HCT116 (cell line): ENCODE results near the gene UBE2L3. TPM values are rescaled to one million over a fixed set of nuclear protein-coding genes. Genes with fewer than 3 reads are reported as not detected.
"Not testable (repeated sequence)": the region's sequence is repeated elsewhere in the genome, so short reads cannot be mapped to it uniquely, and the experiment has no call there.

Experiments
- ATAC-seq: fragments of 200-7000 bp; cut with Tn5 transposase; 2 replicates; pipeline ENCODE4 v1.9.1; 2020; ENCODE audit warnings: mild to moderate bottlenecking, moderate library complexity
- BruUV-seq: library from RNA; stranded (reverse); fragments of 400-500 nt; replicated peaks from 2 replicates; lab custom pipeline; 2021; lab: Mats Ljungman, UMichigan
- CTCF ChIA-PET: fragments of 300-600 bp; sonication (Branson Sonifier 250); formaldehyde crosslinking; loops from one replicate; lab custom pipeline; 2021; ENCODE audit warnings: antibody characterized with exemption; lab: Charles Lee
- POLR2A ChIA-PET: fragments of 300-600, 350-600 bp; sonication (Branson Sonifier 250); formaldehyde crosslinking; loops from one replicate; lab custom pipeline; 2021; ENCODE audit warnings: antibody characterized with exemption; lab: Charles Lee
- RAD21 ChIA-PET, 2 experiments: fragments of 300-600 bp; sonication (Branson Sonifier 250); formaldehyde crosslinking; loops; one replicate each; lab custom pipeline; 2023; ENCODE audit warnings: low total read pairs in 2 of 2; ENCODE audit not compliant: uncharacterized antibody in 2 of 2, unreplicated experiment in 2 of 2, low non-redundant PET in 1 of 2; lab: Charles Lee
- DNase-seq: peaks from one replicate; pipeline ENCODE4 v3.0.0-alpha.2; 2010; ENCODE audit warnings: low read depth, low spot score
- H2AFZ ChIP-seq: fragments of 200-600 bp; shearing (Covaris generic), sonication (generic); 2 replicates; pipeline ENCODE4 v1.6.1; 2017; ENCODE audit warnings: low read depth, mixed run types, mixed read lengths, antibody characterized with exemption, low read length; ENCODE audit not compliant: poor library complexity, severe bottlenecking
- H3K27ac ChIP-seq: 2 replicates; pipeline ENCODE4 v1.5.1; 2012; ENCODE audit warnings: low read depth, low read length
- H3K27me3 ChIP-seq: fragments of 200-600 bp; sonication (generic); 2 replicates; pipeline ENCODE4 v1.6.1; 2016; ENCODE audit warnings: mixed run types, low read length, mixed read lengths; ENCODE audit not compliant: insufficient read depth
- H3K36me3 ChIP-seq, 2 experiments: fragments of 200-500 bp in 1 of 2; fragments of 200-600 bp in 1 of 2; sonication (Bioruptor generic) in 1 of 2; sonication (generic) in 1 of 2; 2 replicates each; pipeline versions ENCODE4 v1.5.1 to v1.6.1; 2014 to 2016; ENCODE audit warnings: low read length in 2 of 2, inconsistent platforms in 1 of 2, mixed read lengths in 1 of 2, mixed run types in 1 of 2; ENCODE audit not compliant: insufficient read depth in 2 of 2, control insufficient read depth in 1 of 2
- H3K4me1 ChIP-seq, 2 experiments: fragments of 200-600 bp in 1 of 2; sonication (generic) in 1 of 2; 2 replicates each; pipeline versions ENCODE4 v1.5.1 to v1.6.1; 2012 to 2017; ENCODE audit warnings: low read length in 2 of 2, inconsistent platforms in 1 of 2, mild to moderate bottlenecking in 1 of 2, mixed read lengths in 1 of 2, mixed run types in 1 of 2, moderate library complexity in 1 of 2; ENCODE audit not compliant: insufficient read depth in 2 of 2, control insufficient read depth in 1 of 2
- H3K4me2 ChIP-seq: fragments of 200-600 bp; sonication (generic); 2 replicates; pipeline ENCODE4 v1.6.1; 2017; ENCODE audit warnings: mixed run types, low read length, mixed read lengths
- H3K4me3 ChIP-seq, 2 experiments: fragments of 200-600 bp in 1 of 2; sonication (generic) in 1 of 2; replicated peaks in 1 of 2; 2 replicates each; pipeline ENCODE4 v1.5.1; 2011 to 2016; ENCODE audit warnings: low read length in 2 of 2, control low read depth in 1 of 2, low read depth in 1 of 2, mild to moderate bottlenecking in 1 of 2, mixed read lengths in 1 of 2, mixed run types in 1 of 2
- H3K79me2 ChIP-seq: fragments of 200-600 bp; sonication (generic); 2 replicates; pipeline ENCODE4 v1.6.1; 2017; ENCODE audit warnings: mild to moderate bottlenecking, mixed run types, low read length, moderate library complexity, mixed read lengths; ENCODE audit not compliant: insufficient read depth
- H3K9ac ChIP-seq: fragments of 200-600 bp; sonication (generic); 2 replicates; pipeline ENCODE4 v1.6.1; 2016; ENCODE audit warnings: low read length, mixed read lengths
- H3K9me2 ChIP-seq: fragments of 200-600 bp; sonication (generic), shearing (Covaris generic); 2 replicates; pipeline ENCODE4 v1.6.1; 2017; ENCODE audit warnings: mixed run types, mild to moderate bottlenecking, moderate library complexity; ENCODE audit not compliant: insufficient read depth
- H3K9me3 ChIP-seq, 2 experiments: fragments of 200-500 bp in 1 of 2; fragments of 200-600 bp in 1 of 2; sonication (Bioruptor generic) in 1 of 2; sonication (generic) in 1 of 2; 2 replicates each; pipeline ENCODE4 v1.6.1; 2014 to 2017; ENCODE audit warnings: low read length in 2 of 2, mixed read lengths in 2 of 2, inconsistent platforms in 1 of 2, low read depth in 1 of 2, mild to moderate bottlenecking in 1 of 2, mixed run types in 1 of 2, moderate library complexity in 1 of 2; ENCODE audit not compliant: control insufficient read depth in 1 of 2, insufficient read depth in 1 of 2
- H4K20me1 ChIP-seq: fragments of 200-600 bp; sonication (generic), shearing (Covaris generic); 2 replicates; pipeline ENCODE4 v1.6.1; 2017; ENCODE audit warnings: mixed run types, mild to moderate bottlenecking, moderate library complexity; ENCODE audit not compliant: insufficient read depth
- intact Hi-C: fragments of 100-400 bp; cut with micrococcal nuclease; formaldehyde crosslinking; loops from 2 replicates; pipeline ENCODE4 v1.10.0; 2022
- total RNA-seq: library from RNA; stranded (reverse); gene quantifications from one replicate; pipeline ENCODE4 v1.2.1, GENCODE V29; 2021; ENCODE audit not compliant: unreplicated experiment

The UBE2L3 gene
- total RNA-seq, 1 experiment from 2014 or later: 55.6 TPM

DNA sequence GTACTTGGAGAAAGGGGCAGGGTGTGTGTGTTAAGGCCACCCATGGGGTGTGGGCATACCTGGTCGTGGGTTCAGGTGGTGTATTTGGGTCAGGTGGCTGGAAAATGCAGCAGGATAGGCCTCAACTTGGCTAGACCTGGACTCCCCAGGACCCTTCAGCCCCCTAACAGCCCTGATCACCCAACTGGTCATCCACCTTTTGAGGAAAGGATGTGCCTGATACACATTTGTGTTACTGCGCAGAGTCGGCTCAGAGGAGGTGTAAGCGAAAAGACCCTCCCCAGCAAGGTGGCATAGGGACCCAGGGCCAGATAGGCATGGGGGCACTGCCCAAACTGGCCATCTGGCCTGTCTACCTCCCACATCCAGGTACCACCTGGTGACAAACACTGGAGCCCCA is 16.2 kb upstream of the UBE2L3 start, which contains the start of gene RIMBP3C:
TSS of gene RIMBP3C (minus strand) at position 101 of the 400 bp plus-strand sequence. CDS start 485 bp downstream, outside the sequence.
- H4K20me1 ChIP-seq, DNase-seq, CTCF ChIA-PET, H3K27ac ChIP-seq, H3K9me2 ChIP-seq, H3K4me2 ChIP-seq, H3K9ac ChIP-seq, H2AFZ ChIP-seq, H3K27me3 ChIP-seq, intact Hi-C loops, RAD21 ChIA-PET, ATAC-seq, POLR2A ChIA-PET, H3K36me3 ChIP-seq, H3K4me3 ChIP-seq, H3K79me2 ChIP-seq, H3K9me3 ChIP-seq, BruUV-seq: not testable (repeated sequence)
- H3K4me1 ChIP-seq: peaks cover 8 to 12% of the 10 kb centered on the region in 2 experiments

DNA sequence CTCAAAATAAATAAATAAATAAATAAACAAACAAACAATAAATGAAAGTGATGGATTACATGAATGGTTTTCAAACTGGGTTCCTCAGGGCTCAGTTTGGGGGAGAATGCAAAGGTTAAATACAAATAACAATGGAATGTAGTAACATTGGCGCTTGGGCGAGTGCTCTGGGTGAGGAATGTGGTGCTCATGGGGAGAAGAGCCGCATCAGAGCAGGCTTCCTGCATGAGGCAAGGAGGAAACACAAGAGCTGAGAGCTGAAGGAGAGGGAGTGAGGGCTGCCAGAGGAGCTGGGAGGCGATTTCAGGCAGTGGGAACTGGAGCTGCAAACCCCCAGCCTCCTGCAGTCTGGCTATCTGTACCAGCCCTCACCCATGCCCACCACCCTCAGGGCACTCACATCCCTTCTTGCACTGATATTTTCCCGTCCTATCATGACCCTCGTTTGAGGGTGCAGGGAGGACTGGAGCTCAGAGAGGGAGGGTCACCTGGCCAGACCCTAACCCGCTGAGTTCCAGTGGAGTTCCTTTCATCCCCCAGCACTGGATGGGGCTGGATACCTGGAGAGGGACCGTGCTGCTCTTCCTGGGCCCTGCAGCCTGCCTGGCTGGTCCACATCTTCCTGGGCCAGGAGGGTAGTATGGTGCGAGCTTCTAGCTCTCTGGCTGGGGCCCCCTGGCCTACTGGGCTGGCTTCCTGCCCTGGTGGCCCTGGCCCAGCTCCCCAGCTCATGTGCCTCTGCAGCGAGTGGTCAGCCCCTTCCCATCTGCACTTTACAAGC is 8.0 kb upstream of the UBE2L3 start:
- H3K9me2 ChIP-seq, H4K20me1 ChIP-seq, H3K27ac ChIP-seq, intact Hi-C loops, ATAC-seq, H3K4me3 ChIP-seq, BruUV-seq, H3K27me3 ChIP-seq, H3K9me3 ChIP-seq, POLR2A ChIA-PET, H3K4me2 ChIP-seq, H3K9ac ChIP-seq, H3K36me3 ChIP-seq, H2AFZ ChIP-seq, H3K79me2 ChIP-seq, DNase-seq, CTCF ChIA-PET, RAD21 ChIA-PET: not testable (repeated sequence)
- H3K4me1 ChIP-seq: peaks cover 13 to 23% of the 10 kb centered on the region in 2 experiments

DNA sequence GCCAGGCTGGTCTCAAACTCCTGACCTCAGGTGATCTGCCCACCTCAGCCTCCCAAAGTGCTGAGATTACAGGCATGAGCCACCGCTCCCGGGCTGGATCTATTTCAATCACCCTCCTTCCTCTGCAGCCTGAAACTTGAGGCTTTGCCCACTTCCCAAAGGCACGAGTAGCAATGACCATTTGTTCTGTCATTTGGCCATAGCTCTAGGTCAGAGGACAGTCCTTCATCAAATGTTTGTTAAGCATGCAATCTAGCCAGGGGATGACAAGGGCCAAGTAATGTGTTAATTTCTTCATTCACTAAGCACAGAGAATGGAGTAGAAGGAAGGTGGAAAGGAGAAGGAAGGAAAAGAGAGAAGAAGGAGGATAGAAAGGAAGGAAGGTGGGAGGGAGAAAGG is 6.9 kb upstream of the UBE2L3 start:
- H2AFZ ChIP-seq, H4K20me1 ChIP-seq, RAD21 ChIA-PET, H3K79me2 ChIP-seq, H3K27me3 ChIP-seq, H3K27ac ChIP-seq, DNase-seq, ATAC-seq, H3K9ac ChIP-seq, POLR2A ChIA-PET, H3K4me3 ChIP-seq, H3K4me2 ChIP-seq, CTCF ChIA-PET, BruUV-seq, H3K9me3 ChIP-seq, intact Hi-C loops, H3K36me3 ChIP-seq, H3K9me2 ChIP-seq: not testable (repeated sequence)
- peaks cover 12 to 27% of the 10 kb centered on the region in 2 experiments for H3K4me1 ChIP-seq
